Tibial nerve (tissue), 4 donors: ENCODE measurements around the gene MRGPRD.

Experiments used
- EP300 ChIP-seq, 2 donors: sonication (generic); formaldehyde crosslinking; IDR thresholded peaks; one replicate each; pipeline ENCODE4 v1.6.1; 2017; ENCODE audit warnings: antibody characterized with exemption in 2 of 2, mild to moderate bottlenecking in 1 of 2
- POLR2A ChIP-seq, 2 donors: fragments of 450-650 bp; IDR thresholded peaks; one replicate each; pipeline ENCODE4 v1.6.1; 2017; ENCODE audit warnings: antibody characterized with exemption in 2 of 2, mild to moderate bottlenecking in 2 of 2, moderate library complexity in 2 of 2
- TF ChIP-seq, protein P1 (sequence below), 5 experiments: fragments of 200-600 bp in 3 of 5; fragments of 450-650 bp in 2 of 5; sonication (generic) in 3 of 5; IDR thresholded peaks; one replicate each; pipeline ENCODE4 v1.5.1; 2016 to 2019; ENCODE audit warnings: antibody characterized with exemption in 5 of 5, mild to moderate bottlenecking in 3 of 5, moderate library complexity in 2 of 5

DNA sequence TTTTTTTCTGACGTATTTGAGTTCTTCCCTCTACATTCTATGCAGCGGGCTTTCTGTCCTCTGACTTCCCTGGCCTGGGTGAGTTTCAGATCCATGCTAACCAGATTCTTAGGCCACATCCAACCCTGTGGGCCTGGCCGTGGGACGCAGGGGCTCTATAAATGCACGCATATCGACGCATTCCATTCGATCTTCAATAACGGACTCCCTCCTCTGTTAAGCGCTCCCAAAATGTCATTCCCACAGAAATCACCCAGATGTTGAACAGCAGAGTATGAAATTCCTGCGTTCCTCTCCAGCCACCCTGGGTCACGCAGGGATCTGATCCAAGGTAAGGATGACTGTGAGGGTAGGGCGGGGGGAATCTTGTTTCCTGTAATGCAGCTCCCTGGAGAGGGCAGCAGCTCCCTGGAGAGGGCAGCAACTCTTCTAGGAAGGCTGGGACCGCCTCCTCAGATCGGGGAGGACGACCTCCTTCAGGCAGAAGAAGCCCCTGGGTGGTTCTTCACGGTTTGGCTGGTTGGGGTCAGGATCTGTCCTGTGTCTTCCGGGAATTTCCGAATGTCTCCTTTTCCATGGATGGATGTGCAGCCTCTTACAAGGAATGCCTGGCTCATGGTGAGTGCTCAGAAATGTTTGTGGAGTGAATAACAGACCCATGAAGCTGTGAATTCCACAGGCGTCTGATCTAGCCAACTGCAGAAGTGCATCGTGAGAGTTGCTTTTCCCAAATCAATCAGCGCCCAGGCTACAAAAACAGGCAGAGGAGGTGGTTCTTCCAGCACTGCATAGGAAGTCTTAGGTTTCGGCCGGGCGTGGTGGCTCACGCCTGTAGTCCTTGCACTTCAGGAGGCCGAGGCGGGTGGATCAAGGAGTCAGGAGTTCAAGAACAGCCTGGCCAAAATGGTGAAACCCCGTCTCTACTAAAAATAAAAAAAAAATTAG, 12.2 kb downstream of the MRGPRD start:
- no peak for TF ChIP-seq POLR2A (IDR thresholded peaks at IDR 0.05)
- TF ChIP-seq, protein P1, sequence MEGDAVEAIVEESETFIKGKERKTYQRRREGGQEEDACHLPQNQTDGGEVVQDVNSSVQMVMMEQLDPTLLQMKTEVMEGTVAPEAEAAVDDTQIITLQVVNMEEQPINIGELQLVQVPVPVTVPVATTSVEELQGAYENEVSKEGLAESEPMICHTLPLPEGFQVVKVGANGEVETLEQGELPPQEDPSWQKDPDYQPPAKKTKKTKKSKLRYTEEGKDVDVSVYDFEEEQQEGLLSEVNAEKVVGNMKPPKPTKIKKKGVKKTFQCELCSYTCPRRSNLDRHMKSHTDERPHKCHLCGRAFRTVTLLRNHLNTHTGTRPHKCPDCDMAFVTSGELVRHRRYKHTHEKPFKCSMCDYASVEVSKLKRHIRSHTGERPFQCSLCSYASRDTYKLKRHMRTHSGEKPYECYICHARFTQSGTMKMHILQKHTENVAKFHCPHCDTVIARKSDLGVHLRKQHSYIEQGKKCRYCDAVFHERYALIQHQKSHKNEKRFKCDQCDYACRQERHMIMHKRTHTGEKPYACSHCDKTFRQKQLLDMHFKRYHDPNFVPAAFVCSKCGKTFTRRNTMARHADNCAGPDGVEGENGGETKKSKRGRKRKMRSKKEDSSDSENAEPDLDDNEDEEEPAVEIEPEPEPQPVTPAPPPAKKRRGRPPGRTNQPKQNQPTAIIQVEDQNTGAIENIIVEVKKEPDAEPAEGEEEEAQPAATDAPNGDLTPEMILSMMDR (IDR thresholded peaks at IDR 0.05) = no peak
- TF ChIP-seq EP300 (IDR thresholded peaks at IDR 0.05) = no peak
